GM19372 (cell line): ENCODE data around the gene CSMD2.
A peak's percentile ranks its signal among the peaks of the same experiment; 100 is the strongest.

Source experiments
- ATAC-seq: cut with Tn5 transposase; IDR thresholded peaks from one replicate; pipeline ENCODE4 v1.9.1; 2021; ENCODE audit warnings: mild to moderate bottlenecking, low read depth, moderate library complexity; ENCODE audit not compliant: unreplicated experiment

CSMD2 gene

DNA sequence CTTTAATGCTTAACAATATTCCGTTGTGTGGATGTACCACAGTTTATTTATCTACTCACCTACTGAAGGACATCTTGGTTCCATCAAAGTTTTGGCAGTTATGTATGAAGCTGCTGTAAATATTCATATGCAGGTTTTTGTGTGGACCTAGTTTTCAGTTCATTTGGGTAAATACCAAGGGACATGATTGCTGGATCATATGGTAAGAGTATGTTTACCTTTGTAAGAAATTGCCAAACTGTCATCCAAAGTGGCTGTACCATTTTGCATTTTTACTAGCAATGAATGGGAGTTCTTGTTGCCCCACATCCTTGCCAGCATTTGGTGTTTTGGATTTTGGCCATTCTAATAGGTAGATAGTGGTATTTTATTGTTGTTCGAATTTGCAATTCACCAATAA lies 682.6 kb downstream of the CSMD2 start:
- no peak for ATAC-seq

DNA sequence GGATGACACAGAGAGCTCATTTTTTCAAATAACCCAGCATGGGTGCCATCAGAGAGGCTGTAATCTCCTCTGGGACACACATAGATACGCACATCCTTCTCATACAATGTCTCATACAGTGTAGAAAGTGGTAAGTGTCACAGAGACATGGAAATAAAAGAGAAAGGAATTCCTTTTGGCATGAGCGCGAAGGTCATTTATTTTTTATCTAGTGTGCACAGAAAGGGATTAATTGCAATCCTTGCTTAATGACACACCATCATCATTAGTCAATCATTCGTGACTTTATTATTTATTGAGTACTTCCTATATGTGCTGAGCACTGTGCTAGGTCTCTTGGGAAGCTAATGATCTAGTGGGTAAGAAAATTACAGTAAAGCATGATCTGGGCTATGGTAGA lies 687.6 kb downstream of the CSMD2 start:
- no peak for ATAC-seq

DNA sequence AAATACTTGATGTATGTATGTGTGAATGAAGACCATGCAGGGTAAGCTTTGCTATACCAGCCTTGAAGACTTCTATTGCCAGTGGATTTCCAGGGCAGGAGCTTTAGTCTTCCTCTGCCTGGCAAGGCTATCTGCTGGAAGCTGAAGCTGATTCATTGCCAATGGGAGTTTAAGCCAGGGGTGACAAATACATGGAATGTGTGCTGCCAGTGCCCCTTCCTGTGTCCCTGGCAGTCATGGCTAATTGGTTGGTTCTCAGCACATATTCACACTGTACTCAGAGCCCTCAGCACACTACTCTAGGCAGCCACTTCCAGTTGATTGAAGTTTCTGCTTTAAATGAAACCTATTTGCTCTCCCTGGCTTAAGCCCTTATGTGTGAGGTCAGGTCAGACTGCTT lies 691.1 kb downstream of the CSMD2 start:
- ATAC-seq: no peak

DNA sequence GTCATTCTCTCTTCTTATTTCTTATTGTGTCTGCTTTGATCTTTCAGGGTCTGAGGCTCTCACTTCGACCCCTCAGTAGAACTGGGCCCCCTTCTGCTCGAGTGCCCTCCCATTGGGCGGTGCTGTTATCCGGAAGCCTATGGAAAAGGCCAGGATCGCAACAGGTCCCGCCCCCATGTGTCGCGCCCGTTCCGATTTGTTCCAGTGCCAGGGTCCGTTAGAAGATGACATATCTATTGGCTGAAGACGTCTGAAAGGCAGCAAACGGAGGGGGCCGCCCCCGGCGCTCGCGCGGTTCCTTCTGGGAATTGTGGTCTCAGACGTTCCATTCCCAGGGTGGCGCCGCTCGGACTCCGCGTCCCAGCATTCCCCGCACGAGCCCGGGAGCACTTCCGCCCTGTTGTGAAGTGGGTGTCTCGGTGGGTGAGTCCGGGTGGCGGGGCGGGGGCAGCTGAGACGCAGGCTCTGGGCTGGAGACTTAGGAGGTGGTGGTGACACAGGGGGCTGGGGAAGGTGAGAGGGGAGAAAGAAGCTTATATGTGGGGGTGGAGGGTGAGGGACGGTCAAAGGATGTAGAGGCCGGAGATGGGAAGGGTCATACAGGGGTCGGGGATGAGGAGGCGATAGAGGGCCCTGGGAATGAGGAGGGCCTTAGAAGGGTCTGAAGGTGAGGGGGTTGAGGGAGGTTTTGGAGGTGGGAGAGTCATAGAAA lies 692.6 kb downstream of the CSMD2 start, which contains the start of gene ZSCAN20:
Gene ZSCAN20 (plus strand): TSS at position 377 of the 712 bp plus-strand sequence. CDS start 6,644 bp downstream, outside the sequence.
- peak; percentile 89 for ATAC-seq

GRCh38 chr1:33471416-33471815 lies 693.6 kb downstream of the CSMD2 start:
- ATAC-seq: no peak

- ATAC-seq: no peak
These were observed 694.5 kb downstream of the CSMD2 start for GRCh38 chr1:33470495-33471012.

GRCh38 chr1:33469691-33470090 lies 695.3 kb downstream of the CSMD2 start:
- ATAC-seq: no peak

GRCh38 chr1:33468967-33469366 lies 696.1 kb downstream of the CSMD2 start:
- no peak for ATAC-seq

DNA sequence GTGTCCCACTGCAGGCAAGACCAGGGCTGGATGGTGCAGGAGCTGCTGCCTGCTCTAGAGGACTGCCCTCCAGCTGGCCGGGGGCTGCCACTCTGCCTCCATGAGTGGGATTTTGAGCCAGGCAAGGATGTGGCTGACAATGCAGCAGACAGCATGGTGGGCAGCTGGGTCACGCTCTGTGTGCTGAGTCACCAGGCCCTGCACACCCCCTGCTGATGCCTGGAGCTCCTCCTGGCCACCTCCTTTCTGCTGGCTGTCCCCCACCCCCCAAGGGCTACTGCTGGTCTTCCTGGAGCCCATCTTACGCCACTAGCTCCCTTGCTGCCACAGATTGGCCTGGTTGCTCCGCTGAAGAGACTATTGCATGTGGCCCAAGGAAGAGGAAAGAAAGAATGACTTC lies 696.5 kb downstream of the CSMD2 start:
- ATAC-seq: no peak

- ATAC-seq: no peak
These were observed 697.0 kb downstream of the CSMD2 start for GRCh38 chr1:33468011-33468410.

DNA sequence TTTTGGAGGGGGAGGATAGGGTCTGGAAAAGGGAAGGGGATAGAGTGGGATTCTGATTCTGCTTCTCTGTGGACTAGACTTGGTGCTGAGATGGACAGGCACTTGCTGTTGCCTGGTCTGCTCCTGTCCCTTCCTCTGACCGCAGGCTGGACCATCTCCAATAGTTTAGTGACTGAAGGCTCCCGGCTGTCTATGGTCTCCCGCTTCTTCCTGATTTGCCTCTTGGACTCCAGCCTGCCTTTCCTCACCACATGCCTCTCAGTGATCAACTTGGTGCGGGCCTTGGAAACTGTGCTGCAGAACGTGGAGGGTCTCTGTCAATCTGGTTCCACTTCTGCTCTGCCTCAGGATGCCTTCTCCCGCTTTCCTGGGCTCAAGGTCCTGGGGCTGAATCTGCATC lies 698.9 kb downstream of the CSMD2 start:
- no peak for ATAC-seq

DNA sequence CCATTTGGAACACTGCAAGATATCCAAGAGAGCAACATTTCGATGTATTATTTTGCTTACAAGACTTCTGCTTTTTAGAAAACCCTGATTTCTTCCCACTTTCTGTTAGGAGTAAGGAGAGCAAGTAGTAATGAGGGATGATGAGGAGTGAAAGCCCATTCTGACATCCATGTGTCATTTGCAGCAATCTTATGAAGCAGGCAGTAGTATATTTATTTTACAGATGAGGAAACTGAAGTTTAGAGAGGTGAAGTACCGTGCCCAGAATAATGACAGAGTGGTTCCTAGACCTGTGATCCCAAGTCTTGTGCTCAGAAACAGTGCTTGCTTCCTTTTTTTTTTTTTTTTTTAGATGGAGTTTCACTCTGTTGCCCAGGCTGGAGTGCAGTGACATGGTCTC lies 699.7 kb downstream of the CSMD2 start:
- no peak for ATAC-seq

DNA sequence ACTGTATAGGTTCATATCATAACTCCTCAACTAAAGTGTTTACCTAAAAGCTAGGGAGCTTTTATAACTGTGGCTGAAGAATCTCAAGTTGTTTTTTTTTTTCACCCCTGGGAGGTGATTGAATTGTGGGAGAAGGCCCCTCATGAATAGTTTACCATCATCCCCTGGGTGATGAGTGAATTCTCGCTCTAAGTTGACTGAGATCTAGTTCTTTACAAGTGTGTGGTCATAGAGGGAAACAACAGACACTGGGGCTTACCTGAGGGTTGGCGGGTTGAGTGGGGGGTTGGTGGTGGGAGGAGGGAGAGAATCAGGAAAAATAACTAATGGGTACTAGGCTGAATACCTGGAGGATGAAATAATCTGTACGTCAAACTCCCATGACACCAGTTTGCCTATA lies 700.5 kb downstream of the CSMD2 start:
- no peak for ATAC-seq
